GM18861 (cell line): Measurements from ENCODE around the gene SETD1A.
"Not testable (repeated sequence)": the region's sequence is repeated elsewhere in the genome, so short reads cannot be mapped to it uniquely, and the experiment has no call there.

Source experiments
- ATAC-seq: cut with Tn5 transposase; IDR thresholded peaks from one replicate; pipeline ENCODE4 v1.9.1; 2021; ENCODE audit not compliant: unreplicated experiment

Gene SETD1A

DNA sequence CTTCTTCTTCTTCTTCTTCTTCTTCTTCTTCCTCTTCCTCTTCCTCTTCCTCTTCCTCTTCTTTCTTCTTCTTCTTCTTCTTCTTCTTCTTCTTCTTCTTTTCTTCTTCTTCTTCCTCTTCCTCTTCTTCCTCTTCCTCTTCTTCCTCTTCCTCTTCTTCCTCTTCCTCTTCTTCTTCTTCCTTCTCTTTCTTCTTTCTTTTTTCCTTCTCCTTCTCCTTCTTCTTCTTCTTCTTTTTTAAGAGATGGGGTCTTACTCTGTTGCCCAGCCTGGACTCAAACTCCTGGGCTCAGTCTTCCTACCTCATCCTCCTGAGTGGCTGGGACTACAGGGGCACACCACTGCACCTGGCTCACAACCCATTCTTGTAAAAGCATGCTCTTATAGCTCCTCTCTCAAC is 55.7 kb downstream of the SETD1A start:
- ATAC-seq: not testable (repeated sequence)

DNA sequence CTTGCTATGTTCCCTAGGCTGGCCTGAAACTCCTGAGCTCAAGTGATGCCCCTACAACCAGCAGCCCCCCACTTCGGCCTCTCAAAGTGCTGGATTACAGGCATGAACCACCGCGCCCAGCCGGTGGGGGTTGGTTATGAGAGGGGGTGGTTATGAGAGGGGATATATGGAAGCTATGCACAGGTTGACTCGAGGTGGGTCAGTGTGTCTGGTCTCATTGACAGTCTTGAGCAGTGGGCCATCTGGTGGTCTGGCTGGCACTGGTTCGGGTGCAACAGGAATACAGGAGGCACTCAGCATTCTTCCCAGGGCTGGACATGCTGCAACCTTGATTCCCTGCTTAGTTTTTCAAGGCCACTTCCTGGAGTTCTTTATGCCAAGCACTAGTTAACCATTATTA is 58.5 kb downstream of the SETD1A start:
- no peak for ATAC-seq

DNA sequence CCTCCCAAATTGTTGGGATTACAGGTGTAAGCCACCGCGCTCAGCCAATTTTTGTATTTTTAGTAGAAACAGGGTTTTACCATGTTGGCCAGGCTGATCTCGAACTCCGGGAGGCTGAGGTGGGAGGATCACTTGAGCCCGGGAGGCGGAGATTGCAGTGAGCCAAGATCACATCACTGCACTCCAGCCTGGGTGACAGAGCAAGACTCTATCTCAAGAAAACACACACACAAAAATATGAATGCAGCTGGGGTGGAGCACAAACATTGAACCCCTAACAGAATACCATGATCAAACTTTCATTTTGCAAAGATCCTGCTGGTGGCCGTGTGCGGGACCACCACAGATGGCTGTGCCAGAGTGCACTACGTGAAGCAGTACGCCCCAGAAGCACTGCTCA is 60.2 kb downstream of the SETD1A start:
- ATAC-seq: not testable (repeated sequence)

DNA sequence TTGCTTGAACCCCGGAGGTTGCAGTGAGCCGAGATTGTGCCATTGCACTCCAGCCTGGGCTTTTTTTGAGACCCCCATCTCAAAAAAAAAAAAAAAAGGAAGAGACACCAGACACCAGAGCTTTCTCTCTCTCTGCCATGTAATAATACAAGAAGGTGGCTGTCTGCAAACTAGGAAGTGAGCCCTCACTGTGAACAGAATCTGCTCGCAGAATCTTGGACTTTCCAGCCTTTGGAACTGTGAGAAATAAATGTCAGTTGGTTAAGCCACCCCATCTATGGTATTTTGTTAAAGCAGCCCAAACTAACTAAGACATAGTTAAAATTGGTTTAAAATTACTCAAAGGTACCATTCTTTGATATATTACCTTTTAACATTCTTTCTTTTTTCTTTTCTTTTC is 63.0 kb downstream of the SETD1A start:
- ATAC-seq: no peak

DNA sequence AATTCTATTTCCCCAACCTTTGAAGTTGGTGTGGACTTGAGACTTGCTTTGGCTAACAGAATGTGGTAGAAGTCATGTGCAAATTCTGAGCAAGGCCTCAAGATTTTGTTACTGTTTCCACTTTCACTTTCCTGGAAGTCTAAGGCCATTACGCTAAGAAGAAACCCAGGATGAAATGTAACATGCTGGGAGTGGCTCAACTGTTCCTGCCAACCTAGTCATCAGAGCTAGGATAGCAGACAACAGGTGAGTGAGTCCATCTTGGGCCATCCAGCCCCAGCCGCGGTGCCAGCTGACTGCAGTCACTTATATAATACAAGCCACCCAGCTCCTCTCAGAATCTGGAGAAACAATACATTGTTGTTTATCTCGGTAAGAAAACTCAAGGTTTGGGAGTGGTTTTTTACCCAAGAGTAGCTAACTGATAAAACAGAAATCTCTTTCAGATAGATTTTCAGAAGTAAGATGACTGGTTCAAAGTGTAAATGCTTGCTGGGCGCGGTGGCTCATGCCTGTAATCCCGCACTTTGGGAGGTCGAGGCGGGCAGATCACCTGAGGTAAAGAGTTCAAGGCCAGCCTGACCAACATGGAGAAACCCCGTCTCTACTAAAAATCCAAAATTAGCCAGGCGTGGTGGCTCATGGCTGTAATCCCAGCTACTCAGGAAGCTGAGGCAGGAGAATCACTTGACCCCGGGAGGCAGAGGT is 65.1 kb downstream of the SETD1A start:
- ATAC-seq: no peak

DNA sequence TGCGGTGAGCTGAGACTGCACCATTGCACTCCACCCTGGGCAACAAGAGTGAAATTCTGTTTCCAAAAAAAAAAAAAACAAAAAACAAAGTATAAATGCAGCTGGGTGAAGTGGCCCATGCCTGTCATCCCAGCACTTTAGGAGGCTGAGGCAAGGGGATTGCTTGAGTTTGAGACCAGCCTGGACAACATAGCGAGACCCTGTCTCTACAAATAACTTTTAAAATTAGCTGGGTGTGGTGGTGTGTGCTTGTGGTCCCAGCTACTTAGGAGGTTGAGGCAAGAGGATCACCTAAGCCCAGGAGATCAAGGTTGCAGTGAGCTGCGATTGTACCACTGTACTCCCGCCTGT is 65.7 kb downstream of the SETD1A start:
- ATAC-seq: no peak

DNA sequence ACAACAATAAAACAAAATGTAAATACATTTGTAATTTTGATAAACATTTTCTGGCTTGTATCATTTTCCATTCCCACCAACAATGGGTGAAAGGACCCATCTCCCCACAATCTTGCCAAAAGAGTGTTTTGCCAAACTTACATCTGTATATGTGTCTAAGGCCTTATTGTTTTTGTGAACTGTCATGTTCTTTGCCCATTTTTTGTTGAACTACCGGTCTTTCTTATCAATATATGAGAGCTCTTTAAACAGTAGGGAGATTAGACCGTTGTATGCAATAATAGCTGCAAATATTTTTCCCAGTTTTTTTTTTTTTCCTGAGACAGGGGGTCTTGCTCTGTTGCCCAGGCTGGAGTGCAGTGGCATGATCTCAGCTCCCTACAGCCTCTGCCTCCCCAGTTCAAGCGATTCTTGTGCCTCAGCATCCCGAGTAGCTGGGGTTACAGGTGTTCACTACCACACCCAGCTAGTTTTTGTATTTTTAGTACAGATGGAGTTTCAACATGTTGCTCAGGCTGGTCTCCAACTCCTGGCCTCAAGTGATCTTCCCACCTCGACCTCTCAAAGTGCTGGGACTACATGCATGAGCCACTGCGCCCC is 66.2 kb downstream of the SETD1A start:
- ATAC-seq: no peak

DNA sequence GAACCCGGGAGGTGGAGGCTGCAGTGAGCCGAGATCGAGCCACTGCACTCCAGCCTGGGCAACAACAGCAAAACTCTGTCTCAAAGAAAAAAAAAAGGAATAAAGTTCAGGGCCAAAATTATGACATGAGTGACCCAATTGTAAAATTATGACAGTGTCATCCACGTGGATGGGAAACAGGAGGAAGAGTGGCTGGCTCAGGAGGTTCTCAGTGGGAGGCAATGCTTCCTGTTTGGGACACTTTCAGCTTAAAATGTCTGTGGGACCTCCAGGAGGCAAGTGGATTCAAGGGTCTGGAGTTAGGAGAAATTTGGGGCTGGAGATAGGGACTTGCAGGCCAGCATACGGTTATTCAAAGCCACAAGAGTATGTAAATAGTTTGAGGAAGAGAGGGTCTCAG is 67.8 kb downstream of the SETD1A start:
- no peak for ATAC-seq

DNA sequence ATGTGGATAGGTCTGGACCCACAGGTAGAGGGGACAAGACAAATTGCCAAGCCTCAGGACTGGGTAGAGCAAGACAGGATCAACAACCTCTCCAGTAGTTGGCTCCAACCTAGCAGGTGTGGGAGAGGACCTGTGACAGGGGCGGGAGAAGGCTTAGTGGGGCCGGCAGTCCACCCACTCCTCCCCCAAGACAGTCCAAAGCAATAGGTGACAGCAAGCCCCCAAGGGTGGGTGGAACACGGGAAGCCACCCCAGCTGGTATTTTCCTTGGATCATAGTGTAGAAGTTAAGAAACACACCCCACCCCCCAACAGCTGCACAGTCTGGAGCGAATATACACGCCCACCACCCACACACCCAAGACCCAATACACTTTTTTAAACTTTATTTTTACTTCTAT is 71.7 kb downstream of the SETD1A start:
- ATAC-seq: no peak

DNA sequence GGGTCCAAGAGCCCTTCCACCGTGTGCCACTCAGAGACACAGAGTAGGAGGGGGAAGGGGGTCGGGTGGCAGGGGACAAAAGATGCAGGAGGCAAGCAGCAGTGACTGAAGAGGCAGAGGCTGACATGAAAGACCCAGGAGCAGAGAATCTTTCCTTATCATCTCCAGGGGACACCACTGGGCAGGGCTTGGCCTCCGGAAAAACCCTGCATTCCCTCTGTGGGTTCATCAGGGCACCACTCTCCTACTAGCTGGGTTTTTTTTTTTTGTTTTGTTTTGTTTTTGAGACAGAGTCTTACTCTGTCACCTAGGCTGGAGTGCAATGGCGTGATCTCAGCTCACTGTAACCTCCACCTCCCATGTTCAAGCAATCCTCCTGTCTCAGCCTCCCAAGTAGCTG is 73.7 kb downstream of the SETD1A start:
- no peak for ATAC-seq

DNA sequence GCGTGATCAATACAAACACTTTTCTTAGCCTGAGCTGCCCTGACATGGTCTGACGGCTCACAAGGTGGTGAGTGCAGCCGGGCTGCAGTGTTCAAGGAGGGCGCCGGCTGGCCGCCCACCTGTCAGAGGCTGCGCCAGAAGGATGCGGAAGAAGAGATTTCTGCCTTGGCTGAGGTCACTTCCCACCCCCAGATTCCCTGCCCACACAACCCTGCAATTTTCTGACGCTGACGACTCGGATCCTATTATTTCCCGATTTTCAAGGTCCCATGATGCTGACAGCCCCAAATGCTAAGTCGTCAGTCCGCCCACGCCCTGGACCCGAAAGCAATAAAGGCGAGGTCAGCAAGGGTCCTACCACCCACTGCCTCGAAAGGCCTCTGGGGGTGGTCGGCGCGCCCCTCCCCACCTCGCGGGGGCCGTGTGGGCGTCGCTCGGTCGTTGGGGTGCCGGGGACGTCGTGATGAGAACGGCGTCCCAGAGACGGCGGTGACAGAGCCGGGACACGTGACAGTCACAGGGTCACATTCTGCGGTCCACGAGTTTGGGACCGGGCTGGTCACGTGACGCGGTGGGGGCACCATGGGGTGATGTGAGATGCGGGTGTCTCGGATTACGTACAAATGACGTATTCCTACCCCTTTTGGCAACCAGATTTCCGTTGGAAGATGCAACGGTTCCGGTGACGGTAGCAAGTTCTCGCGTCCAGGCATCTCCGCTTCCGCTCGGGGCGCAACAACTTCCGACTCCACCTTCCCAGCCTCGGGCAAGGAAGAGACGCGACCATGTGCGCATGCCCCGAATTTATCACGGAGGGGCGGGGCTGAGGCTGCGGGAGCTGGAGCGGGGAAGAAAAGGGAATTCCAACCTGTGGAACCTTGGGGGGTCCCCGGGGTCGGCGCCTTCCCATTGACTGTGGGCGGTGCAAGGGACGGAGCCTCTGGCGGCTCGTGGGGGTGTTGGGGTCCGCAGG is 75.5 kb downstream of the SETD1A start, which contains the start of gene STX4:
Gene STX4 (plus strand): TSS at position 823 of the 973 bp plus-strand sequence. CDS start 248 bp downstream, outside the sequence.
- peak; percentile 65 for ATAC-seq

DNA sequence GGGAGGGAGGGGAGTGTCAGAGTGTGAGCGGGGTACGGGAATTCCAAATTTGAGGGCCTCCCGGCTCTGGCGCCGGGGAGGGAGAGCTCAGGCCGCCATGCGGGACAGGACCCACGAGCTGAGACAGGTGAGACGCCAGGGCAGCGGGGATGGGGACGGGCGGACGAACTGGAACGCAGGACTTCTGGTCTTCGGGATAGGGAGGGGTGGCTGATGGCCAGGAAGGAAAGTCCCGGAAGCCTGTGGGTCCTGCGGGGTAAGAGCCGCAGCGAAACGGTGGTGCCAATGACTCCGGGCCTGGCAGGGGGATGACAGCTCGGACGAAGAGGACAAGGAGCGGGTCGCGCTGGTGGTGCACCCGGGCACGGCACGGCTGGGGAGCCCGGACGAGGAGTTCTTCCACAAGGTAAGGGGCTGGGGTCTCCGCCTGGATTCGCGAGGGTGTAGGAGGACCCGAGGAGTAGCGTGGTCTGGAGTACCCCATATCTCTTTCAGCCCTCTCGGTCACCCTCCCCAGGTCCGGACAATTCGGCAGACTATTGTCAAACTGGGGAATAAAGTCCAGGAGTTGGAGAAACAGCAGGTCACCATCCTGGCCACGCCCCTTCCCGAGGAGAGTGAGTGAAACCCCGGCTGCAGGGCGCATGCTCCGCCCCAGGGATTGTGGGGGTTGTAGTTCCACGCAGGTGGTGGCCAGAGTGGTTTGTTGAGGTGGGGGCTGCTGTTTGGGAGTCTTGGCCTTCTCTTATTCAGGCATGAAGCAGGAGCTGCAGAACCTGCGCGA is 76.3 kb downstream of the SETD1A start:
- peak; percentile 47 for ATAC-seq
